Kidney capillary endothelial cell (primary cell): ENCODE measurements around the gene PLEKHA1.

Experiments
- DNase-seq: peaks from one replicate; pipeline ENCODE4 v3.0.0-alpha.2; 2018; ENCODE audit warnings: low spot score

Gene PLEKHA1

GRCh38 chr10:122422266-122422989 is 47.9 kb downstream of the PLEKHA1 start:
- DNase-seq: no peak

DNA sequence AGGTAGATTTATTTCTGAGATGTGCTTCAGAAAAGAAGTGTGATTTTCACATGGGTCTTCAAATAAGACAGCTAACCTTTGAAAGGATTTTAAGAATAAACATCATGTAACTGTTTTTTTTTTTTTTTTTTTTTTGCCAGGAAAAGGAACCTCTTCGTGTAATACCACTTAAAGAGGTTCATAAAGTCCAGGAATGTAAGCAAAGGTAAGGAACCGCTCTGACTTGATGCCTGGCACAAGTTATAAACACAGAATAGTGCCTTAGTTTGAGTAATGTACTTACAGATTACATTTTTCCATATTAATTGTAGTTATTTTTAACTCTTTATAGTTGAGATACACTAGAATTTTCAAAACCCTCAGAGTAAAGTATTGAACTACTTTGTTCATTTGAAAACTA is 49.6 kb downstream of the PLEKHA1 start:
- no peak for DNase-seq

DNA sequence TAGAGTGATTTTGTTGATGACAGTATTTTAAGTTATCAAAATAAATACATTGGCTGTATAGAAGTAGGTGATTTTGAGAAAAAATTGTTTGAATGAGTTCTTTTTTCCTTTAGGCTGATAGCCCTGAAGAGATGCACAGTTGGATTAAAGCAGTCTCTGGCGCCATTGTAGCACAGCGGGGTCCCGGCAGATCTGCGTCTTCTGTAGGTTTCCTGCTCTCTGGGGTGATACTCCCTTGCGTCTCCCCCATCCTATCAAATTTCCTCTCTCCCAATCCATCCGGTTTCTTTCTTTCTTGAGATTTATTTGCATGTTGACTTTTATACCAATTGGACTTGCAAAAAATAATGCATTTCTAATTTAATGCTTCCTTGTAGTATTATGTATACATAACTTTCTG is 52.3 kb downstream of the PLEKHA1 start:
- no peak for DNase-seq

- DNase-seq: no peak
Observed at GRCh38 chr10:122427280-122427679, 52.8 kb downstream of the PLEKHA1 start.

DNA sequence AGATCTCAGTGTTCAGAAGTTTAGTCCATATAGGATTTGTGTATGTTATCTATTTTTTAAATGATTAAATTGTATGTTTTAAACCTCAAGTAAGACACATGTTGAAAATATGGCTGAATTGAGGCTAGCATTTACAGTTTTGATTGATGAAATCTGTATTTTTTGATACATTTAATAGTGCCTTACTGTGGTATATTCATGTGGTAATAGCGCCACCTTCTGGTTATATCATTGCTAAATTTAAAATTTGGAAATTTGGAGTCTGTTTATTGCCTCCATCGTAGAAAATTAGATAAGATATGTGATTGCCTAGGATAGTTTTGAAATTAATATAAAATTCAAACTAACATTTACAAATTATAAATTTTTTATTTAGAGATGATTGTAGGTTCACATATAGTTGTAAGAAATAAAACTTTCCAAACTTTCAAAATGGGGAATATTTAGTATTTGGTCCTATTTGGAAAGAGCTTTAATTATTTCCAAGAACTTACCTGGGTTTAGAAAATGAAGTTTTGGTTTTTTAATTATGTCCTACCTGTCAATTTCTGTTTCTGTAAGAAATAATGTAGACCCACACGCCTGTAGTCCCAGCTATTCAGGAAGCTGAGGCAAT is 60.8 kb downstream of the PLEKHA1 start:
- DNase-seq: peak; percentile 77

DNA sequence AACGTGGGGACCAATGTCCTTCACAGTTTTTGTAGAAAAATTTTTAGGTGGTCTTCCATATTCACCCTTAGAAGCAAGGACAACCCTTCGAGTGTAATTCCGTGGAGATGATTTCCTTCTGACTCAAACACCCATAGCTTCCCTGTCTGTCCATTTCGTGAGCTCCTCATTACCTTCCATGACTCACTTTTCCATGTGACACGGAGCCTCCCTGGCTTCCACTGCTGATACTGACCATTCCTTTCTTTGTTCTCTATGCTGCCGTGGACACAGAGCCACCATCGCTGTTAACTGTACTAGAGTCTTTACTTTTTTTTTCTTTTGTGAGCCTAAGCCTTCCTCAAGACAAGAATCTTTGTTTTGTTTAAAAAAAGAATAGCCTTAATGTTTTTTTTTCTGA is 67.5 kb downstream of the PLEKHA1 start:
- DNase-seq: peak; percentile 50

DNA sequence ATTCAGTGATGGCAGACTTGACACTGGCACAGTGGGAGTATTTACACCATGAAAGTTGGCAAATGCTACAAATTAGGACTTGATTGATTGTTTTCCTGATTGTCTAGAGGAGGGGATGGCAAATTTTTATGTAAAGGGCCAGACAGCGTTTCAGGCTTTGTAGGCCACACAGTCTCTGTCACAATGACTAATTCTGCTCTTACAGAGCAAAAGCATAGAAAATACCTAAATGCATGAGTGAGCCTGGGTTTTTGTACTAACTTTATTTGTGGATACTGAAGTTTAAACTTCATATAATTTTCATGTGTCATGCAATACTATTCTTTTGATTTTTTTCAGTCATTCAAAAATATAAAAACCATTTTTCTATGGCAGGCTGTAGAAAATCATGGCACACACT is 71.0 kb downstream of the PLEKHA1 start:
- no peak for DNase-seq

DNA sequence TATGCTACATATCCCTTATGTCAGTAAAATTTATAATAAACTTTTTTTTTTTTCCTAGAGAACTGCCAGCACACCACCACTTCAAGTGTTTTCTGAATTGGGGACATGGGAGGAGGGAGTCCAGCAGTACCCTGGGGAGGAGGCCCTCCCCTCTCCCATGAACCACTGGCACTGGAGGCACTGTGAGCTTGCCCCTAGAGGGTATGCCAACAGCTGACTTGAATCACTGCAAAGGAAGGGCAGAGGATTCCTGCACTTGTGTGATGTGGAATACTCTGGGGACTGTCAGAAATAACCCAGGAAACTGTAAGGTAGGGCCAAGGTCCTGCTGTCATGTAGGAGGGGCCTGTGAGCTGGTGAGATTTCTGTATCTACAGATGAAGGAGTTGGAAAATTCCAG is 71.4 kb downstream of the PLEKHA1 start:
- no peak for DNase-seq

DNA sequence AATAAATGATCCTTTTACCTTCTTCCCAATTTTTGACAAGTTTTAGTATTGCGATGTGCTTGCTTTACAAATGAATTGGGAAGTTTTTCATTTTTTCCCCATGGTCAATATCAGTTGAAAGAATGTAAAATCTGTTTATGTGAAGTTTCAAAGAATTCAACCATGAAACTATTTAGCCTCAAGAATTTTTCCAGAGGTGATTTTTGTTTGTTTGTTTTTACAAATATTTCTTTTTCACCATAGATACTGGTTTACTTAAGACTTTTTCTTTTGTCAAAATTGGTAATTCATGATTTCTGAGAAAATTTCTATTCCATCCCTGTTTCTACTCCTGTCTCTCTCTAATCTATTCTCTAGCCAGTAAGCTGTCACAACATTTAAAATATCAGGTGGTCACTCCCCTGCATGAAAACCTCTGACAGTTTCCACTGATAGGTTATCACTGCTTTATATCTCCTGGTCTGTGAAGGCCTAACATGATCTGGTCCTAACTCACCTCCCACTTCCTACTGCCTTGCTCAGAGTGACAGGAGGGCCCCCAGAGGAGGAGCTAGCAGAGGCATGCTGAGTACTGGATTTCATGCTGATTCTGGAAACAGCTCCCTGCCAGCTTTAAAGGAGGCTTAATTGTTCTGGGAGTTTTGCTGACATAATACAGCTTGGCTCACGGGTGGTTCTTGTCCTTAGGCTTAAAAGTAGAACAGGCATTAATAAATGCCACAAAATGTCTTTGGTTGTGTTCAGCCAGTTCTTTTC is 72.3 kb downstream of the PLEKHA1 start:
- DNase-seq: no peak

DNA sequence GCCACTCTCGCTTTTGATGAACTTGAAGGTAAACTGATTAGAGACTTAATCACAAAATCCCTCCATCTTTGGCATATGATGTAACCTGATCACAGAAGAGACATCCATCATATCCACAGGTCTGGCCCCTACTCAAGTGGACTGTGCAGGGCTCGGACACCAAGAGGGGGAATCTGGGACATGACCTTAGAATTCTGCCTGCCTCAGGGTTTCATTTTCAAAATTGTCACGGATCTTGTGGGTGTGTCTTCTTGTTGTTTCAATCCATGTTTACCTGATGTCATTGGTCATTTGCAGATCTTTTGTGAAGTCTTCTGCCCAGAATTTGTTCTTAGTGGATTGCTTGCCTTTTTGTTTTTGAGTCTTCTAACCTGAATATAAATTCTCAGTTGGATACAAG is 74.1 kb downstream of the PLEKHA1 start:
- DNase-seq: no peak

DNA sequence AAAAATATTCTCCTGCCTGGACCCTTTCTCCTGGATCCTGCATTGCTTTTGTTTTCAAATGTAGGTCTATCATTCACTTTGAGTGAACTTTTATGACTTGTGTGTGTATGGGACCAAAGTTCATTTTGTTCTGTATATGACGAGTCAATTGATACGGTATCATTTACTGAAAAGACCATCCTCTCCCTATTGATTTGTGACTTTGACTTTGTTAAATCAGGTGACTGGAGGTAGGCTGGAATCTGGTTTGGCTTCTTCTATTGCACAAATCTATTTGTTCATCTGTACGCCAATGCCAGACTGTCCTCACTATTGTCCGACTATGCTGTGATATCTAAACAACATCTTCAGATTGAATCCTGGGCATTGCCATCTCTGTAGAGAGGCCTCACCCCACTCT is 74.6 kb downstream of the PLEKHA1 start:
- DNase-seq: no peak

DNA sequence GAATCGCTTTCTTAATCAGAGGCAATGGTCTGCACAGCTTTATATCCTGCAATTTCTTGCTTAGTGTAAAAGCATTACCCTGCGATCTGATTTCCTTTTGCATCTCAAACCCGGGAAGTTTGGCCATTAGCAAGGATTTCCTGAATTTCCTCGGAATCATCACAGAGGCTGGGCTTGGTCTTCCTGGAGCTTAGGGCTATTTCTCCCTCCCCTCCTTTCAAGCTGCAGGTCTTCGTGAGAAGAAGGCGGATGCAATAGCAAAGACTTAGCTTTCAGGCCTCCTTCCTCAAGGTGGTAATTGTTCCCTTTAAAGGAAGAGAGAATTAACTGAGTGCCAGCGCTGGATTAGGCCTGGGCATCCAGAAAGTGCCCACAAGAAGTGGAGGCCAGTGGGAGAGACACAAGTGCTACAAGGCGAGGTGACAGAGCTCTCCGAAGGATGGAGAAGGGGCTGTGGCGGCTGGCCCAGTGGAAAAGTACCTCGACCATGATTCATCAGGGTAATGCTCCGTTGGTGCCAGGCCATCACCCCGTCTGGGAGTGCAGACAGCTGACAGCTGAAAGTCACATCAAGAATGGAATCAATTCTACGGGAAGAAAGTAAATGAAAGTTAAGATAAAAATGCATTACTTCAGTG is 76.0 kb downstream of the PLEKHA1 start:
- peak; percentile 65 for DNase-seq

DNA sequence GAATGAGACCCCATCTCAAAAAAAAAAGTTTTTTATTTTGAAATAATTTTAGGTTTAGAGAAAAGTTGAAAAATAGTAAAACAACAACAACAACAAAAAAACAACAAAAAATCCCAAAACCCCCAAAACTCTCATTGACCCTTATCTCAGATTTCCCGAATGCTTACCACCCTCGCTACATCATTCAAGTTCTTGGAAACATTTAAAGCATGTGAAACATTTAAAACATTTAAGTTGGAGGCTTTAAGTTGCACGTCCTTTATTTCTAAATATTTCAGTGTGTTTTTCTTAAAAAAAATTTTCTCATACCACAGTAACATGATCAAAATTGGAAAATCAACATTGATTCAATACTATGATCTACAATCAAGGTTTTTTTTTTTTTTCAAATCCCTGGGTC is 79.6 kb downstream of the PLEKHA1 start:
- DNase-seq: no peak

- DNase-seq: no peak
Observed at GRCh38 chr10:122454603-122455080, 80.1 kb downstream of the PLEKHA1 start, which contains the start of gene ARMS2. ARMS2 (plus strand) TSS chr10:122454653; CDS start chr10:122454728, 75 bp downstream.

- DNase-seq: no peak
Observed at GRCh38 chr10:122455376-122456079, 81.0 kb downstream of the PLEKHA1 start.

DNA sequence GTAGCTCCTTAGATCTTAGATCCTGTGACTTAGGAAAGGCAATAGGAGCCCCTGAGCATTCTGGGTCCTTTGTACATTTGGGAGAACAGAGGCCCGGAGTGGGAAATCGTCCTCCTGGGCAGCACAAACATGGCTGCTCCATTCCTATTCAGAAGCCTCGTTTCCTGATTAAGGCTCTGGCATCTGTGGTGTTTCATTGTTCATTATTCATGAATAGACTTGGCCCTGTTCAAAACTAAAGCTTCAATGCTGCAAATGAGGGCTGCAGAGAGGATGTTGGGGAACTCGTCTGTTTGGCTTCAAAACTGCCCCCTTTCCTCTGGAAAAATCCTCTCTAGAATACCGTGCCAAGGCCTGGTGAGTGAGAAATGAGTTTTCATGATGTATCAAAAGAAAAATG is 83.4 kb downstream of the PLEKHA1 start:
- no peak for DNase-seq

DNA sequence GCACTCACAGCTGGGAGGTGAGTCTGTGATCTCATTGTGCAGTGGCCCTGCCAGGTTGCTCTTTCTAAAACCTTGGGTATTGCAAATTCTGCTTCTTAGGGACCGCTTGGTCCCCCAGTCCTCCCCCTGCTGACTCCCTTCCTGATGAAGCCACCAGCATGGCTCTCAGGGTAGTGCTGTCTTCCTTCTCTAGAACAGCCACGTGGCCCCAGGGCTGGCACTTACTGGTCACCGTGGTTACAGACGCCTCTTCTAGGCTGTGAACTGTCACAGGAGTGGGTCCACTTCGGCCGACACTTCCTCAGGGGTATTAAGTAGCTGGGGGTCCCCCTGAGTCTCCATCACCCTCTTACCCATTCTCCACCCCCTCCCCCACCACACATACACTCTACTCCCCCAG is 84.2 kb downstream of the PLEKHA1 start:
- DNase-seq: no peak

DNA sequence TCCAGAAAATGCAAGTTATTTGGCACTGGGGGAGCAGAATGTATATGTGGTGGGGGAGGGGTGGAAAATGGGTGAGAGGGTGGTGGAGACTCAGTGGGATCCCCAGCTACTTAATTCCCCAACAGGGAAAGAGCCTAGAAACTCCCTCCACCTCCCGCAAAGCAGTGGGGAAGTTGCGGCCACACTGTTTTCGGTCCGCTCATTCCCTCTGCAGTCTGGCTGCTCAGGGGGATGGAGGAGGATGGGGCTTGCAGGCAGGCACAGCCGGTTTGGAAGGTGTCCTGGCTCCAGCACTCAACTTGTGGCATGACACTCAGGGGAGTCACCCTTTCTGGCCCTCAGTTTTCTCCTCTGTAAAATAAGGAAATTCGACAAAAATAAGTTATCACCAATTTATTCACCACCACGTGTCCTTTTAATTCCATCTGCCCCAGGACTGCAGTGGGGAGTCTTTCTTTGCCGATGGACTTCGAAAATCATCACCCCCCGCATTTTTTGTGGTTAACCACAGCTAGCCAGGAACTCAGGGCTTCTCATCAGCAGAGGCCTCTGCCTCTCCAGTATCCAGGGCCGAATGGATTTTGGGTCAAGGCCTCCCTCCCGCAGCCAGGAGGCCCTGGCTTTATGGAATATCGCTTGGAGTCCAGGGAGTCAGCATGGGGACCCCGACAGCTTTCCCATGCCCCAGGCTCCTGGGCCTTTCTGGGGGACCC is 85.2 kb downstream of the PLEKHA1 start:
- no peak for DNase-seq

GRCh38 chr10:122460891-122461293 is 86.4 kb downstream of the PLEKHA1 start:
- no peak for DNase-seq

- DNase-seq: peak; percentile 79
Observed at GRCh38 chr10:122461367-122461728, 86.8 kb downstream of the PLEKHA1 start, which contains the start of gene HTRA1. HTRA1 (plus strand) TSS chr10:122461553; CDS start chr10:122461653, 100 bp downstream.
